Bone marrow (tissue), 2 donors: ENCODE data around the gene LRRC8D.
"Not testable (repeated sequence)": the region's sequence is repeated elsewhere in the genome, so short reads cannot be mapped to it uniquely, and the experiment has no call there.

Experiments used
- DNase-seq, 2 donors: peaks; one replicate each; lab custom pipeline; 2025; lab: John Stamatoyannopoulos, UW

LRRC8D gene

GRCh38 chr1:89958851-89959654, 138.2 kb downstream of the LRRC8D start:
- no peak for DNase-seq

- no peak for DNase-seq
Measured at GRCh38 chr1:89959719-89960118, 138.9 kb downstream of the LRRC8D start.

- DNase-seq = no peak
Measured at GRCh38 chr1:89962024-89962741, 141.4 kb downstream of the LRRC8D start.

GRCh38 chr1:89962742-89963075, 141.9 kb downstream of the LRRC8D start:
- no peak for DNase-seq

GRCh38 chr1:89965193-89965768, 144.4 kb downstream of the LRRC8D start:
- DNase-seq = no peak

DNA sequence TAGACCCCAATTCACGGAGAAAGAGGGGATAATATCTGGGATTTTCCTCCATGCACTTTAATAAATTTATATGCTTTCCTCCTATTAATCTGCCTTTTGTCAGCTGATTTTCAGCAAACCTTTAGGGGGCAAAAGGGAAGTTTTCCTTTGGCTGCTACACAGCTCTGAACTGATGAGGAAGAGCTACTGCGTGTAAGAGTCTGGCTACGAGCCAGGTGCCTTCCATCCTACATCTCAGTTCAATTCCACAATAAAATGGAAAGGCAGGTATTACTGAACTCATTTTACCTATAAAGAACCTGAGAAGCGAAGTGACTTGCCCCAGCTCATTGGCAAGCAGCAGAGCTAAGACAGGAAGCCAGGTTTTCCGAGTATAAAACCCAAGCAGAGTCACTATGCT, 145.8 kb downstream of the LRRC8D start:
- no peak for DNase-seq

- DNase-seq = no peak
Measured at GRCh38 chr1:89971600-89971999, 150.8 kb downstream of the LRRC8D start.

- DNase-seq = no peak
Measured at GRCh38 chr1:89972024-89972423, 151.2 kb downstream of the LRRC8D start.

DNA sequence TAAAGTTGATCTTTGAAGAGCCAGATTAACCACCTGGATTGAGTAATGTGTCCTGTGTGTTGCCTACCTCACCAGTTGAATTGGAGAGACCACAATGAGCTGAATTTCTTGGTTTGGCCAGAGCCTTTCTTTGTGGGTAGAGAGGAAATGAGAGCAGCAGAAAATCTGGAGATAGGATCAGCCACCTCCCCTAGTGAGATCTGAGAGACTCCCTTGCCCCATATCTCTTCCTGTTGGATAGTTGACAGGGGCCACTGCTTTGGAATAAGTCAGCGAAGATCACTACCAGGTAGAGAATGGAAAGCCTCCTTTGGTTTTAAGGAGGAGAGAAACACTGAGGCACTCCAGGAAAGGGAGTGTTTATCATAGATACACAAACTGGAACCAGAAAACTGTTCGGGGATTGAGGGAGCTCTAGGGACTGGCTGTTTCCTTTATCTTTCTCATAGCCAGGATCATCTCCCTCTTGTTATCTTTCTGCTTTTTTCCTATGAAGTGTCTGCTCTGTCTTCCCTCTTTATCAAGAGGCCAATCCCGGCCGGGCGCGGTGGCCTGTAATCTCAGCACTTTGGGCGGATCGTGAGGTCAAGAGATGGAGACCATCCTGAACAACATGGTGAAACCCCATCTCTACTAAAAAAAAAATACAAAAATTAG, 152.8 kb downstream of the LRRC8D start:
- DNase-seq = no peak

GRCh38 chr1:89974256-89974655, 153.4 kb downstream of the LRRC8D start:
- DNase-seq = no peak

- DNase-seq = no peak
Measured at GRCh38 chr1:89974696-89975470, 154.1 kb downstream of the LRRC8D start.

DNA sequence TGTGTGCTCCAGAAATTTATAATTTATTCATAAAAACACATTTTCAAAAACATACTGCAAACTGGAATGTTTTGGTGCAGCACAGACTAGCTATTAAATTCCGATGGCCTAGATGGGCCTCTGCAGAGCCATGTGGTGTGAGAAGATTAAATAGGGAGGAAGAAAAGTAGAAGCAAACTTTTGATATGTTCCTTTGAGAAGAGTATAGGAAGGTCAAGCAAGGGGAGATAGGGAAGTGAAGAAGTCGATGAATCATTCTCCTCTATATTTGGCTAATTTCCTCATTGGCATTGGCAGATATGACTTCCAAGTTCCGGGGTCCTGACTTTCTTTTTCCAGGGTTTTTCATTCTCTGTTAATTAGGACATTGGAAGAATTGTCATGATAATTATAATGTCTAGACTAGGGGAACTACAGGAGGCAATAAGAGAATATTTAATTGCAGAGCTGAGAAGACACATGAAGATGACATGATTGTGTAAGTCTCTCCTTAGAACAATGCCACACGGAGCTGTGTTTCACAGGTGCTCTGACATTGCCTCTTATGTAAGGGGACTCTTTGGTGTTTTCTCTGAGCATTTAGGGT, 154.8 kb downstream of the LRRC8D start:
- no peak for DNase-seq

- DNase-seq = no peak
Measured at GRCh38 chr1:89978755-89979154, 157.9 kb downstream of the LRRC8D start.

DNA sequence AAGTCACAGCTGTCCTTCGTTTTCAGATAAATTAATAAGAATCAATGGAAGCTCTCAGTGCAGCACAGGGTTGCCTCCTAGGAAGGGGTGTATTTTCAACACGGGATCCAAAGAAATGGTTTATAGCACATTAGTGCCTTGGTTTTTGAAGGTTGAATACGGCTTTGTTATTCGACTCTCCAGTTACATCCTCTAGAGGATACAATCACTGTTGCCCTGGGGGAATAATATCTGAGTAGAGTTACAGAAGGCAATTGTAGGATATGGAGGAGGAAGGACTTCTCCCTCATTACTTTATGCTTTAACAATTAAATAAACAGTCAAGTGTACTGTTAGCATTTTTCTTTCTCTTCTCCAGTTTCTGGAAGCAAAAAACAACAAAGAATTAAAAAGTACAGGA, 159.8 kb downstream of the LRRC8D start:
- no peak for DNase-seq

DNA sequence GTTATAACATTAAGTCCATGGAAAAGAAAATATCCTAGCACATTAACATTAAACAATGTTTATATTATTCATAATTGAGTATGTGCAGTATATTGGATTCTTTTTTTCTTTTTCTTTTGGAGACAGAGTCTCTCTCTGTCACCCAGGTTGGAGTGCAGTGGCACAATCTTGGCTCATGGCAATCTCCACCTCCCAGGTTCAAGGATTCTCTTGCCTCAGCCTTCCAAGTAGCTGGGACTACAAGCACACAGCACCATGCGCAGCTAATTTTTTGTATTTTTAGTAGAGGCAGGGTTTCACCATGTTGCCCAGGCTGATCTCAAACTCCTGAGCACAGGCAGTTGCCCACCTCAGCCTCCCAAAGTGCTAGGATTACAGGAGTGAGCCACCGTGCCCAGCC, 162.0 kb downstream of the LRRC8D start:
- not testable (repeated sequence) for DNase-seq

DNA sequence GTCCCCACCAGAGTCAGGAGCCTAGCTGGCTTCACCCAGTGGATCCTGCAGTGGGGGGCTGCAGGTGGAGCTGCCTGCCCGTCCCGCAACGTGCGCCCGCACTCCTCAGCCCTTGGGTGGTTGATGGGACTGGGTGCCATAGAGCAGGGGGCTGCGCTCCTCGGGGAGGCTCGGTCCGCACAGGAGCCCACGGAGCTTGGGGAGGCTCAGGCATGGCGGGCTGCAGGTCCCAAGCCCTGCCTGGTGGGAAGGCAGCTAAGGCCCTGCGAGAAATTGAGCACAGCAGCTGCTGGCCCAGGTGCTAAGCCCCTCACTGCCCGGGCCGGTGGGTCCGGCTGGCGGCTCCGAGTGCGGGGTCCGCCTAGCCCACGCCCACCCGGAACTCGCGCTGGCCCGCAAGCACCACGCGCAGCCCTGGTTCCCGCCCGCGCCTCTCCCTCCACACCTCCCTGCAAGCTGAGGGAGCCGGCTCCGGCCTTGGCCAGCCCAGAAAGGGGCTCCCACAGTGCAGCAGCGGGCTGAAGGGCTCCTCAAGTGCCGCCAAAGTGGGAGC, 163.8 kb downstream of the LRRC8D start:
- DNase-seq = not testable (repeated sequence)

DNA sequence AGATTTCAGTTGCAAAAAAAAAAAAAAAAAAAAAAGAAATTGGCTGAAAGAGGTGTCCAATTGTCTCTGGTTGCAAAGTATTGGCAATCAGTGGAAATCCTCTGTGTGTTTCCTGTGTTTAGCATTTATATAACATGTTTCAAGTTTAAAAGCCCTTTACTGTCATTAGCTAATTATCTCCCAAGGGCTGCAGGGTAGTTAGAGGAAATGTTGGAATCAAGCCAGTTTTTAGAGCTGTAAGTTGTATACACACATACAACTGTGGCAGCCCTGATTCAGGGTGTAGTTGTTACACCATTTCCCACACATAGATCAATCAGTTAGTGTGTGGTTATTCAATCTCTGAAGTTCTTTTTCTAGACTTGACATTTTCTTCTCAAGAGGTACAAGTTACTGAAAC, 165.2 kb downstream of the LRRC8D start:
- no peak for DNase-seq
